Panc1 (cell line): ENCODE data around the gene GSTT2. TPM values are rescaled to one million over a fixed set of nuclear protein-coding genes. Genes with fewer than 3 reads are reported as not detected.
"Not testable (repeated sequence)": the region's sequence is repeated elsewhere in the genome, so short reads cannot be mapped to it uniquely, and the experiment has no call there.

Experiments
- ATAC-seq: fragments of 200-7000 bp; cut with Tn5 transposase; 2 replicates; pipeline ENCODE4 v1.9.1; 2020; ENCODE audit warnings: mild to moderate bottlenecking, moderate library complexity
- BruUV-seq: library from RNA; stranded (reverse); fragments of 400-500 nt; replicated peaks from 2 replicates; lab custom pipeline; 2021; lab: Mats Ljungman, UMichigan
- CTCF ChIA-PET: fragments of 300-600 bp; sonication (Branson Sonifier 250); formaldehyde crosslinking; loops from one replicate; lab custom pipeline; 2022; ENCODE audit warnings: antibody characterized with exemption; lab: Charles Lee
- POLR2A ChIA-PET: fragments of 300-600 bp; sonication (Branson Sonifier 250); formaldehyde crosslinking; loops from one replicate; lab custom pipeline; 2022; ENCODE audit warnings: antibody characterized with exemption; lab: Charles Lee
- DNase-seq: peaks from one replicate; pipeline ENCODE4 v3.0.0-alpha.2; 2010; ENCODE audit warnings: low read depth, low spot score
- H3K27ac ChIP-seq: 2 replicates; pipeline ENCODE4 v1.5.1; 2011; ENCODE audit warnings: mild to moderate bottlenecking, low read length, inconsistent platforms
- H3K27me3 ChIP-seq: fragments of 200-500 bp; sonication (Bioruptor generic); 2 replicates; pipeline ENCODE4 v1.6.0; 2014; ENCODE audit warnings: low read length, inconsistent platforms; ENCODE audit not compliant: control insufficient read depth, insufficient read depth
- H3K36me3 ChIP-seq: fragments of 200-500 bp; sonication (Bioruptor generic); 2 replicates; pipeline ENCODE4 v1.5.1; 2014; ENCODE audit warnings: inconsistent platforms, mild to moderate bottlenecking, low read length, moderate library complexity; ENCODE audit not compliant: control insufficient read depth, insufficient read depth
- H3K4me1 ChIP-seq: 2 replicates; pipeline ENCODE4 v1.5.1; 2011; ENCODE audit warnings: inconsistent platforms, mild to moderate bottlenecking, low read length, moderate library complexity; ENCODE audit not compliant: control insufficient read depth, insufficient read depth
- H3K4me3 ChIP-seq, 2 experiments: 2 replicates each; pipeline ENCODE4 v1.5.1; 2011 to 2012; ENCODE audit warnings: low read depth in 2 of 2, low read length in 2 of 2, mild to moderate bottlenecking in 2 of 2, inconsistent platforms in 1 of 2, moderate library complexity in 1 of 2
- H3K9me3 ChIP-seq: fragments of 200-500 bp; sonication (Bioruptor generic); 2 replicates; pipeline ENCODE4 v1.5.1; 2014; ENCODE audit warnings: low read depth, mild to moderate bottlenecking, inconsistent platforms, low read length, moderate library complexity; ENCODE audit not compliant: control insufficient read depth, insufficient read depth
- POLR2AphosphoS5 ChIP-seq: IDR thresholded peaks from 2 replicates; pipeline ENCODE4 v1.6.1; 2012; ENCODE audit warnings: mild to moderate bottlenecking, low read depth, low read length, moderate library complexity
- SIN3A ChIP-seq: IDR thresholded peaks from 2 replicates; pipeline ENCODE4 v1.6.1; 2012; ENCODE audit warnings: low read depth, mild to moderate bottlenecking, low read length, moderate library complexity, borderline replicate concordance; ENCODE audit not compliant: insufficient read depth
- TCF7L2 ChIP-seq: IDR thresholded peaks from 2 replicates; pipeline ENCODE4 v1.6.1; 2011; ENCODE audit warnings: mild to moderate bottlenecking, low read depth, low read length, inconsistent platforms
- in situ Hi-C: cut with HindIII; loops from 2 replicates; pipeline ENCODE4 v1.10.0; 2016; ENCODE audit warnings: low sequenced_read_pairs, low pct_unique_long_range_greater_than_20kb
- intact Hi-C: fragments of 100-400 bp; cut with micrococcal nuclease; formaldehyde crosslinking; loops from one replicate; pipeline ENCODE4 v1.10.0; 2022; ENCODE audit not compliant: unreplicated experiment
- total RNA-seq: library from RNA; stranded (reverse); gene quantifications from one replicate; pipeline ENCODE4 v1.2.1, GENCODE V29; 2021; ENCODE audit not compliant: unreplicated experiment
- TF ChIP-seq, protein P1 (sequence below): fragments of 450-650 bp; IDR thresholded peaks from 2 replicates; pipeline ENCODE4 v1.5.1; 2017; ENCODE audit warnings: mild to moderate bottlenecking
- TF ChIP-seq, protein P2 (sequence below), 2 experiments: IDR thresholded peaks; 2 replicates each; pipeline ENCODE4 v1.6.1; 2011 to 2012; ENCODE audit warnings: low read depth in 2 of 2, control low read depth in 1 of 2, low read length in 1 of 2, mild to moderate bottlenecking in 1 of 2, moderate library complexity in 1 of 2; ENCODE audit not compliant: insufficient read depth in 1 of 2

Gene GSTT2
- total RNA-seq, 1 experiment from 2014 or later: 0.26 TPM

DNA sequence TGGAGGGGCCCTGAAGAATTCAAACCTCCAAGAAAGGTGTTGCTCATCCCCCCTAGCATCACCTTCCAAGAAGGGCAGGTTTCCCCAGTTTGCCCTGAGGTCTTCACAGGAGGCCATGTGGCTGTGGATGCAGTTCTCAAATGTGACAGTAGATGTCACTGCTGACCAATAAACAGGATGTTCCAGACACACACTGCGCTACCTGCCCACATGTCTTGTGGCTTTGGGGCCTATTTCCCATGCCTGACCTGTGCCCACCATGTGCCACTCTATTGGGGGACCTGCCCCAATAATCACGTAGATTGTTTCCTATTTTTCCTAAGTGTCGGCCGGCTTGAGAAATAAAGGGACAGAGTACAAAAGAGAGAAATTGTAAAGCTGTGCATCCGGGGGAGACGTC lies 4.5 kb downstream of the GSTT2 start:
- BruUV-seq: no TSS peak
- Histone ChIP-seq H3K27me3 (no peaks in the 10 kb centered on the region), H3K4me1 (no peaks in the 10 kb centered on the region), H3K36me3 (no peaks in the 10 kb centered on the region), H3K27ac (no peak overlapping the region), H3K4me3 (no peak overlapping the region), H3K9me3 (no peaks in the 10 kb centered on the region)
- TF ChIP-seq TCF7L2 (no peak), POLR2AphosphoS5 (no peak), SIN3A (no peak)
- TF ChIP-seq, protein P1, sequence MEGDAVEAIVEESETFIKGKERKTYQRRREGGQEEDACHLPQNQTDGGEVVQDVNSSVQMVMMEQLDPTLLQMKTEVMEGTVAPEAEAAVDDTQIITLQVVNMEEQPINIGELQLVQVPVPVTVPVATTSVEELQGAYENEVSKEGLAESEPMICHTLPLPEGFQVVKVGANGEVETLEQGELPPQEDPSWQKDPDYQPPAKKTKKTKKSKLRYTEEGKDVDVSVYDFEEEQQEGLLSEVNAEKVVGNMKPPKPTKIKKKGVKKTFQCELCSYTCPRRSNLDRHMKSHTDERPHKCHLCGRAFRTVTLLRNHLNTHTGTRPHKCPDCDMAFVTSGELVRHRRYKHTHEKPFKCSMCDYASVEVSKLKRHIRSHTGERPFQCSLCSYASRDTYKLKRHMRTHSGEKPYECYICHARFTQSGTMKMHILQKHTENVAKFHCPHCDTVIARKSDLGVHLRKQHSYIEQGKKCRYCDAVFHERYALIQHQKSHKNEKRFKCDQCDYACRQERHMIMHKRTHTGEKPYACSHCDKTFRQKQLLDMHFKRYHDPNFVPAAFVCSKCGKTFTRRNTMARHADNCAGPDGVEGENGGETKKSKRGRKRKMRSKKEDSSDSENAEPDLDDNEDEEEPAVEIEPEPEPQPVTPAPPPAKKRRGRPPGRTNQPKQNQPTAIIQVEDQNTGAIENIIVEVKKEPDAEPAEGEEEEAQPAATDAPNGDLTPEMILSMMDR: no peak
- TF ChIP-seq, protein P2, sequence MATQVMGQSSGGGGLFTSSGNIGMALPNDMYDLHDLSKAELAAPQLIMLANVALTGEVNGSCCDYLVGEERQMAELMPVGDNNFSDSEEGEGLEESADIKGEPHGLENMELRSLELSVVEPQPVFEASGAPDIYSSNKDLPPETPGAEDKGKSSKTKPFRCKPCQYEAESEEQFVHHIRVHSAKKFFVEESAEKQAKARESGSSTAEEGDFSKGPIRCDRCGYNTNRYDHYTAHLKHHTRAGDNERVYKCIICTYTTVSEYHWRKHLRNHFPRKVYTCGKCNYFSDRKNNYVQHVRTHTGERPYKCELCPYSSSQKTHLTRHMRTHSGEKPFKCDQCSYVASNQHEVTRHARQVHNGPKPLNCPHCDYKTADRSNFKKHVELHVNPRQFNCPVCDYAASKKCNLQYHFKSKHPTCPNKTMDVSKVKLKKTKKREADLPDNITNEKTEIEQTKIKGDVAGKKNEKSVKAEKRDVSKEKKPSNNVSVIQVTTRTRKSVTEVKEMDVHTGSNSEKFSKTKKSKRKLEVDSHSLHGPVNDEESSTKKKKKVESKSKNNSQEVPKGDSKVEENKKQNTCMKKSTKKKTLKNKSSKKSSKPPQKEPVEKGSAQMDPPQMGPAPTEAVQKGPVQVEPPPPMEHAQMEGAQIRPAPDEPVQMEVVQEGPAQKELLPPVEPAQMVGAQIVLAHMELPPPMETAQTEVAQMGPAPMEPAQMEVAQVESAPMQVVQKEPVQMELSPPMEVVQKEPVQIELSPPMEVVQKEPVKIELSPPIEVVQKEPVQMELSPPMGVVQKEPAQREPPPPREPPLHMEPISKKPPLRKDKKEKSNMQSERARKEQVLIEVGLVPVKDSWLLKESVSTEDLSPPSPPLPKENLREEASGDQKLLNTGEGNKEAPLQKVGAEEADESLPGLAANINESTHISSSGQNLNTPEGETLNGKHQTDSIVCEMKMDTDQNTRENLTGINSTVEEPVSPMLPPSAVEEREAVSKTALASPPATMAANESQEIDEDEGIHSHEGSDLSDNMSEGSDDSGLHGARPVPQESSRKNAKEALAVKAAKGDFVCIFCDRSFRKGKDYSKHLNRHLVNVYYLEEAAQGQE (IDR thresholded peaks at IDR 0.05; ENCODE audit: insufficient read depth in 1 of 2, low read depth in 2 of 2, low read length in 1 of 2): no peak
- DNase-seq (no peak), ATAC-seq (no peak)
- in situ Hi-C loops (no loop called here), intact Hi-C loops (no loop called here)
- CTCF ChIA-PET: no interaction called here
- POLR2A ChIA-PET: no interaction called here

DNA sequence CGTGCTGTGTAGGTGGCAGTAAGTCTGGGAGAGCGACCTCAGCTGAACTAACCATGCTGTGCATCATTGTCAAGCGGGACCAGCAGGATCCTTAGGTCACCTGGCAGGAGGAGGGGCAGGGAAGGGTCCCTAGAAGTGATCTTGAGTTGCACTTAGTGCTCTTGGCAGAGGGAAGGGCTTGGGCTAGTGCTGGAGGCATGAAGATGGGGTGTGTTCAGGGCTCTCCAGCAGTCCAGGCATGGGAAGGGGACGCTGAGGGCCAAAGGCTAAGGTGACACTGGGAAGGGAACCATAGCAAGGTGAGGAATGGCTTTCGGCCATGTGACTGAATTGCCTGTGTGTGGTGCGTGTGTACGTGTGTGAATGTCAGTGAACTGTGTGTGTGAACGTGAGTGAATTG lies 6.2 kb downstream of the GSTT2 start:
- intact Hi-C loops, H3K36me3 ChIP-seq, H3K27ac ChIP-seq, BruUV-seq, in situ Hi-C loops, H3K4me3 ChIP-seq, DNase-seq, H3K4me1 ChIP-seq, ATAC-seq, CTCF ChIA-PET, H3K9me3 ChIP-seq, H3K27me3 ChIP-seq, POLR2A ChIA-PET: not testable (repeated sequence)

DNA sequence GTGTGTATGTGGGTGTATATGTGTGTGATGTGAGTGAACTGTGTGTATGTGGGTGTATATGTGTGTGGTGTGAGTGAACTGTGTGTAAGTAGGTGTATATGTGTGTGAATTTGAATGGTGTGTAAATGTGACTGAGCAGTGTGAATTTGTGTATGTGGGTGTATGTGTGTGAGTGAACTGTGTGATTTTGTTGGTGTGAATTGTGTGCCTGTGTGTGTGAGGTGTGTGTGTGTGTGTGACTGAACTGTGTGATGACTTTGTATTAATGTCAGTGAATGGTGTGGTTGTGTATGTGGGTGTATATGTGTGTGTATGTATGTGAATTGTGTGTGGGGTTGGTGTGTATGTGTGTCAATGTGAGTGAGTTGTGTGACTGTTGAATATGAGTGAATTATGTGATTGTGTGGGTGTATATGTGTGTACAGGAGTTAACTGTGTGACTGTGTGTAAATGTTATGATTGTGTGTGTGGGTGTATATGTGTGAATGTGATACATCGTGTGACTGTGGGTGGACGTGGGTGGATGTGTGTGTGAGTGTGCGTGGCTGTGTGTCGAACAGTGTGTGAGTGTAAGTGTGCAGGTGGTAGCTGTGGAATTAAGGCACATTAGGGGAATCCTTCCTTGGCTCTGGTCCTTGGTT lies 6.7 kb downstream of the GSTT2 start:
- in situ Hi-C loops, CTCF ChIA-PET, POLR2A ChIA-PET, H3K36me3 ChIP-seq, H3K27me3 ChIP-seq, intact Hi-C loops, H3K4me1 ChIP-seq, H3K4me3 ChIP-seq, H3K9me3 ChIP-seq, BruUV-seq, H3K27ac ChIP-seq, DNase-seq, ATAC-seq: not testable (repeated sequence)

DNA sequence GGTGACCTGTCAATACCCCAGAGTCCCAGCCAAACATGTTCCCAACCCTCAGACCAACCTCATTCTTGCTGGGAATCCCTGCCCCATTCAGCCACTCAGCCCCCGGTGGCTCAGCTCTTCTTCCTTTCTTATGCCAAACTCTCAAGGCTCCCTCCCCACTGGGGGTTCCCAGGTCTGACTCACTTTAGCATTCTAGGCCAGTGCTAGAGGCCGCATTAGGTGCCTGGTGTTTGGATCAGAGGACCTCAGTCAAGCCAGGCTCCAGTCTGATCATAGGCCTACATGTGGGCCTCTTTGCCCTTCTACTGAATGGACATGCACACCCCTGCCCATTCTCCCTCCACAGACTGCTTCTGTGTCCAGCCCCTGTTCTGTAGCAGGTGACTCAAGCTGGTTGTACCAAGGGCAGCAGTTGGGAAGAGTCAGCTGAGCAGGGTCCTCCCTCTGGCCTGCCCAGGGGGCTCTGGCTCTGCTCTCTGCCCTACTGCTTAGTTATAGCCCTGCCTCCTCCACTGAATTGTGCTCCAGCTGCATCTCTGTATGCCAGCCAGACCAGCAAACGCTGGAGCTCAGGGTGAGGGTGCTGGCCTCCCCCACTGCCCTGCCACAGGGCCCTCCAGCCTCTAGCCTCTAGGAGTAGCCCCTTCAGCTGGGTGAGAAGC lies 9.8 kb downstream of the GSTT2 start:
- H3K4me3 ChIP-seq, CTCF ChIA-PET, H3K27ac ChIP-seq, H3K36me3 ChIP-seq, intact Hi-C loops, in situ Hi-C loops, ATAC-seq, H3K4me1 ChIP-seq, H3K27me3 ChIP-seq, POLR2A ChIA-PET, DNase-seq, H3K9me3 ChIP-seq, BruUV-seq: not testable (repeated sequence)

DNA sequence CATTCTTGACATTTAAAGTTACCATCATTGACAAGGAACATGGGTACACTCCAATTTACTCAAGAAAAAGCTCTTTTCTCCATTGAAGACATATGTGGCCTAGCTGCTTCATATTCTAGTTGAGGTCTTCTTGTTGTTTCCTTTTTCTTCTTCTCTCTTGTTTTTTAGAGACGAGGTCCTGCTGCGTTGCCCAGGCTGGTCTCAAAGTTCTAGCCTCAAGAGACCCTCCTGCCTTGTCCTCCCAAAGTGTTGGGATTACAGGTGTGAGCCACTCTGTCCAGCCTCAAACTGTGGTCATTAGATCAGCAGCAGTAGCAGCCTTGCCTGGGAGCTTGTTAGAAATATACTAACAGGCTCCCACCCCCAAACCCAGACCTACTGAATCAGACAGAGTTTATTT lies 13.1 kb downstream of the GSTT2 start:
- DNase-seq, intact Hi-C loops, H3K36me3 ChIP-seq, CTCF ChIA-PET, ATAC-seq, H3K9me3 ChIP-seq, BruUV-seq, H3K4me1 ChIP-seq, H3K4me3 ChIP-seq, H3K27ac ChIP-seq, in situ Hi-C loops, POLR2A ChIA-PET, H3K27me3 ChIP-seq: not testable (repeated sequence)
